HCT116 (cell line): ENCODE data around the gene ACKR4. TPM values are rescaled to one million over a fixed set of nuclear protein-coding genes. Genes with fewer than 3 reads are reported as not detected.

ENCODE experiments used
- ATAC-seq: fragments of 200-7000 bp; cut with Tn5 transposase; 2 replicates; pipeline ENCODE4 v1.9.1; 2020; ENCODE audit warnings: mild to moderate bottlenecking, moderate library complexity
- BruUV-seq: library from RNA; stranded (reverse); fragments of 400-500 nt; replicated peaks from 2 replicates; lab custom pipeline; 2021; lab: Mats Ljungman, UMichigan
- CTCF ChIA-PET: fragments of 300-600 bp; sonication (Branson Sonifier 250); formaldehyde crosslinking; loops from one replicate; lab custom pipeline; 2021; ENCODE audit warnings: antibody characterized with exemption; lab: Charles Lee
- POLR2A ChIA-PET: fragments of 300-600, 350-600 bp; sonication (Branson Sonifier 250); formaldehyde crosslinking; loops from one replicate; lab custom pipeline; 2021; ENCODE audit warnings: antibody characterized with exemption; lab: Charles Lee
- RAD21 ChIA-PET, 2 experiments: fragments of 300-600 bp; sonication (Branson Sonifier 250); formaldehyde crosslinking; loops; one replicate each; lab custom pipeline; 2023; ENCODE audit warnings: low total read pairs in 2 of 2; ENCODE audit not compliant: uncharacterized antibody in 2 of 2, unreplicated experiment in 2 of 2, low non-redundant PET in 1 of 2; lab: Charles Lee
- DNase-seq: peaks from one replicate; pipeline ENCODE4 v3.0.0-alpha.2; 2010; ENCODE audit warnings: low read depth, low spot score
- H2AFZ ChIP-seq: fragments of 200-600 bp; shearing (Covaris generic), sonication (generic); 2 replicates; pipeline ENCODE4 v1.6.1; 2017; ENCODE audit warnings: low read depth, mixed run types, mixed read lengths, antibody characterized with exemption, low read length; ENCODE audit not compliant: poor library complexity, severe bottlenecking
- H3K27ac ChIP-seq: 2 replicates; pipeline ENCODE4 v1.5.1; 2012; ENCODE audit warnings: low read depth, low read length
- H3K27me3 ChIP-seq: fragments of 200-600 bp; sonication (generic); 2 replicates; pipeline ENCODE4 v1.6.1; 2016; ENCODE audit warnings: mixed run types, low read length, mixed read lengths; ENCODE audit not compliant: insufficient read depth
- H3K36me3 ChIP-seq, 2 experiments: fragments of 200-500 bp in 1 of 2; fragments of 200-600 bp in 1 of 2; sonication (Bioruptor generic) in 1 of 2; sonication (generic) in 1 of 2; 2 replicates each; pipeline versions ENCODE4 v1.5.1 to v1.6.1; 2014 to 2016; ENCODE audit warnings: low read length in 2 of 2, inconsistent platforms in 1 of 2, mixed read lengths in 1 of 2, mixed run types in 1 of 2; ENCODE audit not compliant: insufficient read depth in 2 of 2, control insufficient read depth in 1 of 2
- H3K4me1 ChIP-seq, 2 experiments: fragments of 200-600 bp in 1 of 2; sonication (generic) in 1 of 2; 2 replicates each; pipeline versions ENCODE4 v1.5.1 to v1.6.1; 2012 to 2017; ENCODE audit warnings: low read length in 2 of 2, inconsistent platforms in 1 of 2, mild to moderate bottlenecking in 1 of 2, mixed read lengths in 1 of 2, mixed run types in 1 of 2, moderate library complexity in 1 of 2; ENCODE audit not compliant: insufficient read depth in 2 of 2, control insufficient read depth in 1 of 2
- H3K4me2 ChIP-seq: fragments of 200-600 bp; sonication (generic); 2 replicates; pipeline ENCODE4 v1.6.1; 2017; ENCODE audit warnings: mixed run types, low read length, mixed read lengths
- H3K4me3 ChIP-seq, 2 experiments: fragments of 200-600 bp in 1 of 2; sonication (generic) in 1 of 2; replicated peaks in 1 of 2; 2 replicates each; pipeline ENCODE4 v1.5.1; 2011 to 2016; ENCODE audit warnings: low read length in 2 of 2, control low read depth in 1 of 2, low read depth in 1 of 2, mild to moderate bottlenecking in 1 of 2, mixed read lengths in 1 of 2, mixed run types in 1 of 2
- H3K79me2 ChIP-seq: fragments of 200-600 bp; sonication (generic); 2 replicates; pipeline ENCODE4 v1.6.1; 2017; ENCODE audit warnings: mild to moderate bottlenecking, mixed run types, low read length, moderate library complexity, mixed read lengths; ENCODE audit not compliant: insufficient read depth
- H3K9ac ChIP-seq: fragments of 200-600 bp; sonication (generic); 2 replicates; pipeline ENCODE4 v1.6.1; 2016; ENCODE audit warnings: low read length, mixed read lengths
- H3K9me2 ChIP-seq: fragments of 200-600 bp; sonication (generic), shearing (Covaris generic); 2 replicates; pipeline ENCODE4 v1.6.1; 2017; ENCODE audit warnings: mixed run types, mild to moderate bottlenecking, moderate library complexity; ENCODE audit not compliant: insufficient read depth
- H3K9me3 ChIP-seq, 2 experiments: fragments of 200-500 bp in 1 of 2; fragments of 200-600 bp in 1 of 2; sonication (Bioruptor generic) in 1 of 2; sonication (generic) in 1 of 2; 2 replicates each; pipeline ENCODE4 v1.6.1; 2014 to 2017; ENCODE audit warnings: low read length in 2 of 2, mixed read lengths in 2 of 2, inconsistent platforms in 1 of 2, low read depth in 1 of 2, mild to moderate bottlenecking in 1 of 2, mixed run types in 1 of 2, moderate library complexity in 1 of 2; ENCODE audit not compliant: control insufficient read depth in 1 of 2, insufficient read depth in 1 of 2
- H4K20me1 ChIP-seq: fragments of 200-600 bp; sonication (generic), shearing (Covaris generic); 2 replicates; pipeline ENCODE4 v1.6.1; 2017; ENCODE audit warnings: mixed run types, mild to moderate bottlenecking, moderate library complexity; ENCODE audit not compliant: insufficient read depth
- ATF3 ChIP-seq: IDR thresholded peaks from 2 replicates; pipeline ENCODE4 v1.6.1; 2012
- CBX3 ChIP-seq: IDR thresholded peaks from 2 replicates; pipeline ENCODE4 v1.6.1; 2012; ENCODE audit warnings: low read depth
- CEBPB ChIP-seq: IDR thresholded peaks from 2 replicates; pipeline ENCODE4 v1.6.1; 2012; ENCODE audit warnings: low read depth
- CTCF ChIP-seq, 3 experiments: fragments of 200-600 bp in 1 of 3; sonication (generic) in 1 of 3; IDR thresholded peaks in 2 of 3; conservative IDR thresholded peaks in 1 of 3; 2 replicates each; pipeline ENCODE4 v1.5.1; 2012 to 2017; ENCODE audit warnings: low read depth in 2 of 3, low read length in 2 of 3, antibody characterized with exemption in 1 of 3, borderline replicate concordance in 1 of 3, control low read depth in 1 of 3, mild to moderate bottlenecking in 1 of 3, mixed read lengths in 1 of 3, mixed run types in 1 of 3, moderate library complexity in 1 of 3; ENCODE audit not compliant: insufficient read depth in 1 of 3
- EZH2 ChIP-seq: fragments of 200-600 bp; sonication (generic); IDR thresholded peaks from 2 replicates; pipeline ENCODE4 v1.6.1; 2017; ENCODE audit warnings: antibody characterized with exemption, mixed run types
- FOSL1 ChIP-seq: IDR thresholded peaks from 2 replicates; pipeline ENCODE4 v1.6.1; 2012; ENCODE audit warnings: low read depth
- POLR2AphosphoS5 ChIP-seq: IDR thresholded peaks from 2 replicates; pipeline ENCODE4 v1.6.1; 2011; ENCODE audit warnings: mild to moderate bottlenecking, low read depth, low read length, moderate library complexity
- RAD21 ChIP-seq: IDR thresholded peaks from 2 replicates; pipeline ENCODE4 v1.6.1; 2012; ENCODE audit warnings: low read depth, mild to moderate bottlenecking
- REST ChIP-seq: IDR thresholded peaks from 2 replicates; pipeline ENCODE4 v1.6.1; 2012; ENCODE audit warnings: low read depth
- SRF ChIP-seq: IDR thresholded peaks from 2 replicates; pipeline ENCODE4 v1.6.1; 2012; ENCODE audit warnings: low read depth
- TCF7L2 ChIP-seq: IDR thresholded peaks from 2 replicates; pipeline ENCODE4 v1.7.0; 2011; ENCODE audit warnings: borderline replicate concordance, inconsistent platforms; ENCODE audit not compliant: insufficient read depth, insufficient read length; ENCODE audit errors: extremely low read depth
- YY1 ChIP-seq: IDR thresholded peaks from 2 replicates; pipeline ENCODE4 v1.6.1; 2011; ENCODE audit warnings: low read length, low read depth, moderate library complexity, mild to moderate bottlenecking; ENCODE audit not compliant: insufficient replicate concordance; ENCODE audit errors: extremely low read depth
- ZNF274 ChIP-seq: fragments of 200-500 bp; sonication (Bioruptor generic); IDR thresholded peaks from 2 replicates; pipeline ENCODE4 v1.6.1; 2014; ENCODE audit warnings: mild to moderate bottlenecking, low read depth, low read length, inconsistent platforms
- intact Hi-C: fragments of 100-400 bp; cut with micrococcal nuclease; formaldehyde crosslinking; loops from 2 replicates; pipeline ENCODE4 v1.10.0; 2022
- total RNA-seq: library from RNA; stranded (reverse); gene quantifications from one replicate; pipeline ENCODE4 v1.2.1, GENCODE V29; 2021; ENCODE audit not compliant: unreplicated experiment

ACKR4 gene
- total RNA-seq, 1 experiment from 2014 or later, result 0.12 TPM

- CTCF ChIA-PET, result no interaction called here
Measured at GRCh38 chr3:132569153-132569552, 27.9 kb upstream of the ACKR4 start.

More at GRCh38 chr3:132569153-132569552, 27.9 kb upstream of the ACKR4 start:
- H3K79me2 ChIP-seq, result no peaks in the 10 kb centered on the region
- no peak for TF ChIP-seq CTCF (IDR thresholded peaks at IDR 0.05 in 2 of 3, conservative IDR thresholded peaks at IDR 0.05 in 1 of 3; ENCODE audit: borderline replicate concordance in 1 of 3, insufficient read depth in 1 of 3, low read depth in 2 of 3, low read length in 2 of 3)
- TF ChIP-seq TCF7L2, result no peak
- no peak for TF ChIP-seq SRF
- TF ChIP-seq YY1, result no peak
- no peak for TF ChIP-seq CEBPB
- TF ChIP-seq EZH2, result no peak
- TF ChIP-seq CBX3, result no peak
- no peak for TF ChIP-seq RAD21
- TF ChIP-seq FOSL1, result no peak
- no peak for TF ChIP-seq ZNF274
- no peak for TF ChIP-seq POLR2AphosphoS5
- TF ChIP-seq ATF3, result no peak
- TF ChIP-seq REST, result no peak
- ChIA-PET POLR2A (no interaction called here), RAD21 (no interaction called here)
- no peak overlapping the region for H3K4me3 ChIP-seq
- no peaks in the 10 kb centered on the region for H3K27me3 ChIP-seq
- intact Hi-C loops, result no loop called here
- ATAC-seq (no peak), DNase-seq (no peak)
- no peak overlapping the region for H3K27ac ChIP-seq
- no peaks in the 10 kb centered on the region for H3K36me3 ChIP-seq
- no peak overlapping the region for H2AFZ ChIP-seq
- BruUV-seq, result no TSS peak
- H3K9ac ChIP-seq, result no peak overlapping the region
- H3K9me3 ChIP-seq, result no peaks in the 10 kb centered on the region
- no peaks in the 10 kb centered on the region for H3K9me2 ChIP-seq
- H4K20me1 ChIP-seq, result no peaks in the 10 kb centered on the region
- H3K4me2 ChIP-seq, result no peak overlapping the region
- no peaks in the 10 kb centered on the region for H3K4me1 ChIP-seq
